ENCODE data around the gene ABCA3. TPM values are rescaled to one million over a fixed set of nuclear protein-coding genes. Genes with fewer than 3 reads are reported as not detected.

ABCA3 gene
- total RNA-seq, 2 experiments from 2014 or later: 2.9 to 3.6 TPM

DNA sequence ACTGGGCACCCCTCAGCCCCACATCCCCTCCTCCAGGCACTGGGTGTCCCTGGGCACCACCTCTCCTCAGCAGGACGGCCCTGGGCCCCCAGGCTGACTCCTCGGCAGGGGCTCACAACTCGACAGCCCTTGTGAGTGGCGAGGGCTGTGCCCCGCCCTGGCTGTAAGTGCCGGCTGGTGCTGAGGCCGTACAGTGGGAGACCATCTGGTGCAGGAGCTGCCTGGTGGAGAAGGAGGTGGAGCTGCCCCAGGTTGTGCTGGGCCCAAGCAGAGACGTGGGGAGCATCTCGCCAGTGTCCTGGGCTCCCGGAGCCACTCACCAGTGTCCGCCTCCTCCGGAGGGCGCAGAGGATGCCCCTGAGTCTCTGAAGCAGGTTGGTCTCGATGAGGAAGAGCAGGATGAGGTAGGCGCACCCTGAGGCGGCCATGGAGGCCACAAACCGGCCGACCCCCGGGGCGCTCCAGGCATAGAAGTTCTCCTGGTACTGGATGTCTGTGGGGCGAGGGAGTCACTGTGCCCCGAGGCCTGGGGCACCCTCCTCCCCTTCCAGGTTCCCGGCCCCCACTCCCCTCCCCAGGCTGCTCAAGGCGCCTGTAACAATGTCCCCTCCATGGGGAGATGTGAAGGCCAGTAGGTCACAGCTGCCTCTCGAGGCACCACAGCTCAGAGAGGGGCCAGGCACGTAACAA is 57.5 kb downstream of the ABCA3 start:
- no peaks in the 10 kb centered on the region for H3K9me3 Mint-ChIP-seq
- CTCF ChIA-PET: no interaction called here
- no peaks in the 10 kb centered on the region for H3K36me3 Mint-ChIP-seq (ENCODE audit: low read depth)
- DNase-seq (no peak), ATAC-seq (no peak)
- TF ChIP-seq, protein P1, sequence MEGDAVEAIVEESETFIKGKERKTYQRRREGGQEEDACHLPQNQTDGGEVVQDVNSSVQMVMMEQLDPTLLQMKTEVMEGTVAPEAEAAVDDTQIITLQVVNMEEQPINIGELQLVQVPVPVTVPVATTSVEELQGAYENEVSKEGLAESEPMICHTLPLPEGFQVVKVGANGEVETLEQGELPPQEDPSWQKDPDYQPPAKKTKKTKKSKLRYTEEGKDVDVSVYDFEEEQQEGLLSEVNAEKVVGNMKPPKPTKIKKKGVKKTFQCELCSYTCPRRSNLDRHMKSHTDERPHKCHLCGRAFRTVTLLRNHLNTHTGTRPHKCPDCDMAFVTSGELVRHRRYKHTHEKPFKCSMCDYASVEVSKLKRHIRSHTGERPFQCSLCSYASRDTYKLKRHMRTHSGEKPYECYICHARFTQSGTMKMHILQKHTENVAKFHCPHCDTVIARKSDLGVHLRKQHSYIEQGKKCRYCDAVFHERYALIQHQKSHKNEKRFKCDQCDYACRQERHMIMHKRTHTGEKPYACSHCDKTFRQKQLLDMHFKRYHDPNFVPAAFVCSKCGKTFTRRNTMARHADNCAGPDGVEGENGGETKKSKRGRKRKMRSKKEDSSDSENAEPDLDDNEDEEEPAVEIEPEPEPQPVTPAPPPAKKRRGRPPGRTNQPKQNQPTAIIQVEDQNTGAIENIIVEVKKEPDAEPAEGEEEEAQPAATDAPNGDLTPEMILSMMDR (IDR thresholded peaks at IDR 0.05): no peak
- no peak overlapping the region for H3K4me3 Mint-ChIP-seq
- no peak overlapping the region for H3K27ac Mint-ChIP-seq
- POLR2A ChIA-PET: no interaction called here
- intact Hi-C loops (cut with micrococcal nuclease): no loop called here
- no peaks in the 10 kb centered on the region for H3K27me3 Mint-ChIP-seq
- no peaks in the 10 kb centered on the region for H3K4me1 Mint-ChIP-seq (ENCODE audit: low read depth)

DNA sequence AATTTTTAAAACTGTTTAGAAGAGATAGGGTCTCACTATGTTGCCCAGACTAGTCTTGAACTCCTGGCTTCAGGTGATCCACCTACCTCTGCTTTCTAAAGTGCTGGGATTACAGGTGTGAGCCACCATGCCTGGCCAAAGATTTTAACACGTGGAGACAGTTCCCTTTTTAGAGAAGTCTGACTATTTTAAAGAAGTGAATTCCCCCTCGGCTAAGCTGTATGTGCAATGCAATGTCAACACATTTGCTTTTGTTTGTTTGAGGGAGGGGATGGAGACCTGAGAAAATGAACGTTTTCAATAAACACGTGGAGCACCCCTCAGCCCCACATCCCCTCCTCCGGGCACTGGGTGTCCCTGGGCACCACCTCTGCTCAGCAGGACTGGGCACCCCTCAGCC is 58.3 kb downstream of the ABCA3 start:
- Mint-ChIP-seq H3K27ac (no peak overlapping the region), H3K36me3 (ENCODE audit: low read depth) (no peaks in the 10 kb centered on the region), H3K4me1 (ENCODE audit: low read depth) (no peaks in the 10 kb centered on the region), H3K27me3 (no peaks in the 10 kb centered on the region), H3K4me3 (no peak overlapping the region), H3K9me3 (no peaks in the 10 kb centered on the region)
- POLR2A ChIA-PET: no interaction called here
- intact Hi-C loops (cut with micrococcal nuclease): no loop called here
- TF ChIP-seq, protein P1 (IDR thresholded peaks at IDR 0.05): no peak
- CTCF ChIA-PET: interaction anchor here (1.6 kb wide), 1 partner anchor 58 kb away, joined by 3 read pairs; the partner anchor contains the start of gene ABCA3
- ATAC-seq (no peak), DNase-seq (no peak)

DNA sequence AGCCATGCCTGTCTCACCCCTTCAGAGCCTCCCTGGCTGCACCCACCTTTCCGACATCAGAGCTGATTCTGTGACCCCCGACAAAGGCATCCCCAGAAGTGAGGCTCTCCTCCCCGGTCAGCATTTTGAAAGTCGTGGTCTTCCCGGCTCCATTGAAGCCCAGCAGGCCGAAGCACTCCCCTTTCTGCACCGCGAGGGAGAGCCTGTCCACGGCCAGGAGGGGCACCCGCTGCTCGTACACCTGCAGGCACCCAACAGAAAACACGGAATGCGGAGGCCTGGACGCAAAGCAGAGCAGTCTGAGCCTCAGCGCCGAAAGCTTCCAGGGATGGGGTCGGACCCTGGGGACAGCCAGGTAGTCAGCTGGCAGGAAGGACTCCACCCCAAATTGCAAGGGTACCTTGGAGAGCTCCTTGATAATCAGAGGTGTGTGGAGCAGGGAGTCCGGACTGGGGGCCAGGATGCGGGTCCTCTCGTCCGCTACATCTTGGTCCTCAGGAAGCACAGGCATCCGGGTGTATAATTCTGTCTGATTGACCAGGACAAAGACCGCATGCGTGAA is 59.5 kb downstream of the ABCA3 start:
- Mint-ChIP-seq H3K9me3 (no peaks in the 10 kb centered on the region), H3K27me3 (no peaks in the 10 kb centered on the region), H3K4me1 (ENCODE audit: low read depth) (no peaks in the 10 kb centered on the region), H3K4me3 (no peak overlapping the region), H3K27ac (no peak overlapping the region), H3K36me3 (ENCODE audit: low read depth) (no peaks in the 10 kb centered on the region)
- no peak for DNase-seq
- CTCF ChIA-PET: interaction anchor here (1.6 kb wide), 1 partner anchor 59 kb away, joined by 3 read pairs; the partner anchor contains the start of gene ABCA3
- no peak for ATAC-seq
- POLR2A ChIA-PET: no interaction called here
- TF ChIP-seq, protein P1 (IDR thresholded peaks at IDR 0.05): no peak
- intact Hi-C loops (cut with micrococcal nuclease): no loop called here

DNA sequence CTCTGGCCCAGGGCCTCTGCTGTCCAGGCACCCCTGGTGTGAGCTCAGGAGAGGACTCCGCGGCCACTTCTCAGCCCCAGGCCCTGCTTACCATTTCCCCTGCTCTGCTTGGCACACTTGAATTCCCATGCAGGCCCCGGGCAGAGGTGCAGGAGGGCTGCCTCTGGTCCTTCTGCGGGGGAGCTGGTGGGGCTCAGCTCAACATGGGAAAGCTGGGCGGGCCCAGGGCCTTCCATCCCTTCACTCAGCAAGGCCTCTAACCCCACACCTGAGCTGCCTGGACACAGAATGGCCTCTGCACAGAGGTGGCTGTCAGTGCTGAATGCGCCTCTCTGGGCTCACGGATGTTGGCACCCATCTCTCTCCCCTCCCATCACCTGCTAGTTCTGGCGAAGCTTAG is 60.1 kb downstream of the ABCA3 start:
- ATAC-seq (no peak), DNase-seq (no peak)
- CTCF ChIA-PET: no interaction called here
- H3K27ac Mint-ChIP-seq: no peak overlapping the region
- H3K27me3 Mint-ChIP-seq: no peaks in the 10 kb centered on the region
- no peaks in the 10 kb centered on the region for H3K9me3 Mint-ChIP-seq
- TF ChIP-seq, protein P1 (IDR thresholded peaks at IDR 0.05): no peak
- POLR2A ChIA-PET: no interaction called here
- H3K4me3 Mint-ChIP-seq: no peak overlapping the region
- no peaks in the 10 kb centered on the region for H3K4me1 Mint-ChIP-seq (ENCODE audit: low read depth)
- no peaks in the 10 kb centered on the region for H3K36me3 Mint-ChIP-seq (ENCODE audit: low read depth)
- intact Hi-C loops (cut with micrococcal nuclease): no loop called here
